Natural killer cell (primary cell): ENCODE measurements around the gene CCDC32. TPM values are rescaled to one million over a fixed set of nuclear protein-coding genes. Genes with fewer than 3 reads are reported as not detected.

Source experiments
- ATAC-seq, 3 donors: fragments of 150-1000 bp in 2 of 3; fragments of 200-7000 bp in 1 of 3; cut with Tn5 transposase; 1 replicate in 1 of 3; 2 replicates in 2 of 3; pipeline ENCODE4 v1.10.0; 2021; ENCODE audit warnings: mild to moderate bottlenecking in 2 of 3, moderate library complexity in 2 of 3
- DNase-seq, 2 donors: peaks; one replicate each; pipeline versions ENCODE4 v3.0.0 to v3.0.0-alpha.2; 2013 to 2021; ENCODE audit warnings: mixed read lengths in 1 of 2
- H3K27ac ChIP-seq: one replicate; pipeline ENCODE4 v1.5.1; 2013; ENCODE audit warnings: mild to moderate bottlenecking, low read length
- H3K27me3 ChIP-seq: one replicate; pipeline ENCODE4 v1.6.1; 2013; ENCODE audit warnings: low read length; ENCODE audit not compliant: control insufficient read depth, insufficient read depth
- H3K36me3 ChIP-seq: one replicate; pipeline ENCODE4 v1.6.1; 2013; ENCODE audit warnings: low read length; ENCODE audit not compliant: control insufficient read depth, insufficient read depth
- H3K4me1 ChIP-seq: one replicate; pipeline ENCODE4 v1.6.1; 2013; ENCODE audit warnings: low read length; ENCODE audit not compliant: control insufficient read depth, insufficient read depth
- H3K4me3 ChIP-seq: one replicate; pipeline ENCODE4 v1.5.1; 2013; ENCODE audit warnings: low read length
- H3K9me3 ChIP-seq: one replicate; pipeline ENCODE4 v1.6.1; 2013; ENCODE audit warnings: low read length; ENCODE audit not compliant: control insufficient read depth, insufficient read depth
- H3K27ac Mint-ChIP-seq, 2 donors: one replicate each; pipeline ENCODE4 v1.8.0; 2022; ENCODE audit warnings: mild to moderate bottlenecking in 2 of 2, mixed read lengths in 2 of 2, moderate library complexity in 1 of 2
- H3K27me3 Mint-ChIP-seq, 2 donors: one replicate each; pipeline ENCODE4 v1.8.0; 2022; ENCODE audit warnings: low read depth in 2 of 2, mixed read lengths in 2 of 2
- H3K36me3 Mint-ChIP-seq: one replicate; pipeline ENCODE4 v1.8.0; 2022; ENCODE audit warnings: mixed read lengths
- H3K4me1 Mint-ChIP-seq, 2 donors: one replicate each; pipeline ENCODE4 v1.8.0; 2022; ENCODE audit warnings: mixed read lengths in 2 of 2
- H3K4me3 Mint-ChIP-seq: one replicate; pipeline ENCODE4 v1.8.0; 2022; ENCODE audit warnings: mild to moderate bottlenecking, moderate library complexity, mixed read lengths
- H3K9me3 Mint-ChIP-seq, 2 donors: one replicate each; pipeline ENCODE4 v1.8.0; 2022; ENCODE audit warnings: mixed read lengths in 2 of 2
- CTCF ChIP-seq: fragments of 200-600 bp; IDR thresholded peaks from one replicate; pipeline ENCODE4 v1.8.0; 2022; ENCODE audit warnings: antibody characterized with exemption
- WGBS: methylation state at CpG from one replicate; pipeline ENCODE4 v1.1.7; 2013; ENCODE audit warnings: missing lambda C conversion rate; ENCODE audit not compliant: insufficient coverage; 5-methylcytosine and 5-hydroxymethylcytosine counted together
- intact Hi-C: fragments of 100-400 bp; cut with micrococcal nuclease; formaldehyde crosslinking; loops from one replicate; pipeline ENCODE4 v1.14.2; 2022
- total RNA-seq, 4 donors: library from RNA; stranded (reverse); fragments of 120-200 nt in 1 of 4; gene quantifications; one replicate each; pipeline versions ENCODE4 v1.2.3 to v1.2.4, GENCODE V29; 2013 to 2022

Gene CCDC32
- total RNA-seq, 3 donors from 2014 or later (not counting 1 experiment from before 2014, with no cell fraction given): 34.2 to 43.7 (median 37.4) TPM

- Mint-ChIP-seq H3K36me3 (no peaks in the 10 kb centered on the region), H3K27ac (peak overlapping the region in 1 of 2 donors; percentile 59), H3K27me3 (no peaks in the 10 kb centered on the region), H3K4me1 (peaks cover 37 to 44% of the 10 kb centered on the region in 2 donors), H3K4me3 (peak overlapping the region; percentile 32), H3K9me3 (no peaks in the 10 kb centered on the region)
- Histone ChIP-seq H3K4me1 (peaks cover 26% of the 10 kb centered on the region), H3K9me3 (no peaks in the 10 kb centered on the region), H3K27ac (no peak overlapping the region), H3K4me3 (no peak overlapping the region), H3K27me3 (no peaks in the 10 kb centered on the region), H3K36me3 (peaks cover 3% of the 10 kb centered on the region)
- DNase-seq (peak in 1 of 2 donors; percentile 22), ATAC-seq (no peak)
- 53% methylated on average over 6 of the region's 7 CpGs for WGBS
- TF ChIP-seq CTCF: no peak
- intact Hi-C loops: loop anchor here (5.0 to 10.0 kb wide), 3 partner anchors 328 to 1205 kb away; partner anchors contain the start of genes MAPKBP1 and VPS18
These were observed 2.3 kb upstream of the CCDC32 start for GRCh38 chr15:40567111-40567510.

GRCh38 chr15:40565333-40566238, 744 bp upstream of the CCDC32 start:
- no peak for ATAC-seq
- no peak for TF ChIP-seq CTCF
- Mint-ChIP-seq H3K36me3 (no peaks in the 10 kb centered on the region), H3K27me3 (no peaks in the 10 kb centered on the region), H3K9me3 (no peaks in the 10 kb centered on the region), H3K27ac (peak overlapping the region; percentile 94 to 95), H3K4me3 (peak overlapping the region; percentile 95), H3K4me1 (peaks cover 36 to 45% of the 10 kb centered on the region in 2 donors)
- no peak for DNase-seq
- Histone ChIP-seq H3K36me3 (no peaks in the 10 kb centered on the region), H3K9me3 (no peaks in the 10 kb centered on the region), H3K4me3 (peak overlapping the region; percentile 92), H3K27me3 (no peaks in the 10 kb centered on the region), H3K4me1 (peaks cover 24% of the 10 kb centered on the region), H3K27ac (peak overlapping the region; percentile 92)
- intact Hi-C loops: loop anchor here (5.0 to 10.0 kb wide), 3 partner anchors 329 to 1207 kb away; partner anchors contain the start of genes MAPKBP1 and VPS18
- WGBS: 55% methylated on average over 18 of the region's 20 CpGs

GRCh38 chr15:40563426-40563825, 1.4 kb downstream of the CCDC32 start:
- Mint-ChIP-seq H3K27me3 (no peaks in the 10 kb centered on the region), H3K27ac (peak overlapping the region; percentile 94 to 95), H3K4me3 (peak overlapping the region; percentile 62), H3K9me3 (no peaks in the 10 kb centered on the region), H3K36me3 (no peaks in the 10 kb centered on the region), H3K4me1 (peaks cover 36 to 47% of the 10 kb centered on the region in 2 donors)
- intact Hi-C loops: loop anchor here (10.0 kb wide), 2 partner anchors 331 to 721 kb away; partner anchors contain the start of gene VPS18
- no peaks in the 10 kb centered on the region for H3K27me3 ChIP-seq
- H3K27ac ChIP-seq: no peak overlapping the region
- H3K4me1 ChIP-seq: peaks cover 17% of the 10 kb centered on the region
- no peak for TF ChIP-seq CTCF
- H3K9me3 ChIP-seq: no peaks in the 10 kb centered on the region
- no peak for DNase-seq
- H3K36me3 ChIP-seq: no peaks in the 10 kb centered on the region
- ATAC-seq: no peak
- H3K4me3 ChIP-seq: no peak overlapping the region
